IMR-90 (cell line): ENCODE measurements around the gene CLASRP. TPM values are rescaled to one million over a fixed set of nuclear protein-coding genes. Genes with fewer than 3 reads are reported as not detected.

Experiments
- ATAC-seq: fragments of 200-7000 bp; cut with Tn5 transposase; 2 replicates; pipeline ENCODE4 v1.9.1; 2020; ENCODE audit warnings: low read depth, mild to moderate bottlenecking, moderate library complexity
- BruUV-seq: library from RNA; stranded (reverse); fragments of 400-500 nt; replicated peaks from 2 replicates; lab custom pipeline; 2021; lab: Mats Ljungman, UMichigan
- CTCF ChIA-PET: fragments of 300-600 bp; formaldehyde crosslinking; extraction: SDS; loops from one replicate; lab custom pipeline; 2021; ENCODE audit warnings: antibody characterized with exemption; lab: Yijun Ruan, JAX
- POLR2A ChIA-PET: fragments of 300-600 bp; sonication (Branson Sonifier 250); formaldehyde crosslinking; loops from one replicate; lab custom pipeline; 2022; ENCODE audit warnings: antibody characterized with exemption; ENCODE audit not compliant: unreplicated experiment; lab: Charles Lee
- DNase-seq: peaks from one replicate; pipeline ENCODE4 v3.0.0; 2013
- H2AFZ ChIP-seq: replicated peaks from 2 replicates; pipeline ENCODE3; 2013; ENCODE audit warnings: low read length, mild to moderate bottlenecking; ENCODE audit not compliant: poor library complexity
- H2AK5ac ChIP-seq: 2 replicates; pipeline ENCODE4 v1.6.1; 2013; ENCODE audit warnings: low read depth, low read length, inconsistent platforms
- H2AK9ac ChIP-seq: replicated peaks from 2 replicates; pipeline ENCODE3; 2013; ENCODE audit warnings: mild to moderate bottlenecking, low read depth, low read length, moderate library complexity; ENCODE audit not compliant: poor library complexity
- H2BK120ac ChIP-seq: 2 replicates; pipeline ENCODE4 v1.6.1; 2013; ENCODE audit warnings: low read depth, low read length, inconsistent platforms
- H2BK15ac ChIP-seq: 3 replicates; pipeline ENCODE4 v1.6.1; 2013; ENCODE audit warnings: low read depth, low read length, inconsistent platforms
- H2BK20ac ChIP-seq: 2 replicates; pipeline ENCODE4 v1.6.1; 2013; ENCODE audit warnings: low read depth, mild to moderate bottlenecking, inconsistent platforms, low read length, moderate library complexity
- H2BK5ac ChIP-seq: 2 replicates; pipeline ENCODE4 v1.6.1; 2013; ENCODE audit warnings: mild to moderate bottlenecking, low read depth, low read length, inconsistent platforms; ENCODE audit not compliant: poor library complexity, severe bottlenecking
- H3K14ac ChIP-seq: replicated peaks from 2 replicates; pipeline ENCODE4 v1.6.1; 2013; ENCODE audit warnings: low read depth, low read length, inconsistent platforms
- H3K18ac ChIP-seq: 2 replicates; pipeline ENCODE4 v1.6.1; 2013; ENCODE audit warnings: low read depth, low read length, control low read depth
- H3K23ac ChIP-seq: 2 replicates; pipeline ENCODE4 v1.6.1; 2013; ENCODE audit warnings: low read depth, low read length, inconsistent platforms
- H3K27ac ChIP-seq: 2 replicates; pipeline ENCODE4 v1.5.1; 2013; ENCODE audit warnings: mild to moderate bottlenecking, control low read depth, low read length; ENCODE audit not compliant: insufficient read depth
- H3K27me3 ChIP-seq: 2 replicates; pipeline ENCODE4 v1.6.1; 2013; ENCODE audit warnings: low read length; ENCODE audit not compliant: control insufficient read depth, insufficient read depth
- H3K36me3 ChIP-seq: 2 replicates; pipeline ENCODE4 v1.6.1; 2013; ENCODE audit warnings: low read length, mixed read lengths; ENCODE audit not compliant: control insufficient read depth, insufficient read depth
- H3K4ac ChIP-seq: 2 replicates; pipeline ENCODE4 v1.6.1; 2013; ENCODE audit warnings: low read depth, low read length, inconsistent platforms
- H3K4me1 ChIP-seq: 2 replicates; pipeline ENCODE4 v1.6.1; 2013; ENCODE audit warnings: low read length, mixed read lengths; ENCODE audit not compliant: control insufficient read depth, insufficient read depth
- H3K4me2 ChIP-seq: 2 replicates; pipeline ENCODE4 v1.6.1; 2013; ENCODE audit warnings: low read depth, mild to moderate bottlenecking, control low read depth, low read length, moderate library complexity
- H3K4me3 ChIP-seq: 2 replicates; pipeline ENCODE4 v1.5.1; 2013; ENCODE audit warnings: low read depth, mild to moderate bottlenecking, control low read depth, low read length, moderate library complexity; ENCODE audit not compliant: insufficient read depth
- H3K56ac ChIP-seq: 2 replicates; pipeline ENCODE4 v1.6.1; 2013; ENCODE audit warnings: low read length, inconsistent platforms; ENCODE audit not compliant: insufficient read depth; ENCODE audit errors: extremely low read depth
- H3K79me1 ChIP-seq, 2 experiments: 2 replicates each; pipeline ENCODE4 v1.6.1; 2013; ENCODE audit warnings: low read length in 2 of 2, inconsistent platforms in 1 of 2, low read depth in 1 of 2
- H3K9ac ChIP-seq: 2 replicates; pipeline ENCODE4 v1.6.1; 2013; ENCODE audit warnings: low read depth, low read length, control low read depth
- H3K9me1 ChIP-seq: 2 replicates; pipeline ENCODE4 v1.6.1; 2013; ENCODE audit warnings: low read length, inconsistent platforms; ENCODE audit not compliant: insufficient read depth
- H3K9me3 ChIP-seq: 2 replicates; pipeline ENCODE4 v1.6.1; 2013; ENCODE audit warnings: low read length; ENCODE audit not compliant: control insufficient read depth, insufficient read depth
- H4K20me1 ChIP-seq: 2 replicates; pipeline ENCODE4 v1.6.1; 2013; ENCODE audit warnings: low read length, inconsistent platforms; ENCODE audit not compliant: insufficient read depth
- H4K5ac ChIP-seq: 2 replicates; pipeline ENCODE4 v1.6.1; 2013; ENCODE audit warnings: mild to moderate bottlenecking, low read depth, low read length, control low read depth
- H4K8ac ChIP-seq, 2 experiments: 2 replicates each; pipeline ENCODE4 v1.6.1; 2013; ENCODE audit warnings: low read depth in 2 of 2, low read length in 2 of 2, control low read depth in 1 of 2, inconsistent platforms in 1 of 2
- H4K91ac ChIP-seq: 2 replicates; pipeline ENCODE4 v1.6.1; 2013; ENCODE audit warnings: low read depth, low read length, inconsistent platforms; ENCODE audit not compliant: insufficient read depth
- BHLHE40 ChIP-seq: fragments of 150-350 bp; IDR thresholded peaks from 2 replicates; pipeline ENCODE4 v1.6.1; 2016; ENCODE audit warnings: mild to moderate bottlenecking, low read depth, low read length
- CEBPB ChIP-seq: IDR thresholded peaks from 2 replicates; pipeline ENCODE4 v1.6.1; 2012; ENCODE audit warnings: low read depth, low read length, improper control_type of control experiment
- CHD1 ChIP-seq: IDR thresholded peaks from 2 replicates; pipeline ENCODE4 v1.6.1; 2012; ENCODE audit warnings: low read depth, low read length, improper control_type of control experiment
- ELK1 ChIP-seq: fragments of 150-350 bp; IDR thresholded peaks from 2 replicates; pipeline ENCODE4 v1.6.1; 2016; ENCODE audit warnings: low read depth, mild to moderate bottlenecking, low read length, moderate library complexity, borderline replicate concordance
- FOS ChIP-seq: fragments of 150-350 bp; IDR thresholded peaks from 2 replicates; pipeline ENCODE4 v1.6.1; 2016; ENCODE audit warnings: low read depth, low read length
- MAFK ChIP-seq: IDR thresholded peaks from 2 replicates; pipeline ENCODE4 v1.6.1; 2012; ENCODE audit warnings: low read depth, low read length, improper control_type of control experiment
- MAZ ChIP-seq: IDR thresholded peaks from 2 replicates; pipeline ENCODE4 v1.6.1; 2012; ENCODE audit warnings: low read depth, mild to moderate bottlenecking, low read length, improper control_type of control experiment, moderate library complexity, borderline replicate concordance
- MXI1 ChIP-seq: IDR thresholded peaks from 2 replicates; pipeline ENCODE4 v1.6.1; 2012; ENCODE audit warnings: low read depth, mild to moderate bottlenecking, low read length, moderate library complexity, borderline replicate concordance
- NFE2L2 ChIP-seq: fragments of 150-350 bp; IDR thresholded peaks from 2 replicates; pipeline ENCODE4 v1.6.1; 2016; ENCODE audit warnings: low read depth, mild to moderate bottlenecking, low read length
- POLR2A ChIP-seq: IDR thresholded peaks from 2 replicates; pipeline ENCODE4 v1.6.1; 2012; ENCODE audit warnings: mild to moderate bottlenecking, low read depth, low read length
- RAD21 ChIP-seq: IDR thresholded peaks from 2 replicates; pipeline ENCODE4 v1.6.1; 2012; ENCODE audit warnings: low read length, improper control_type of control experiment
- RCOR1 ChIP-seq: IDR thresholded peaks from 2 replicates; pipeline ENCODE4 v1.6.1; 2012; ENCODE audit warnings: mild to moderate bottlenecking, low read length, improper control_type of control experiment; ENCODE audit not compliant: insufficient replicate concordance
- SMC3 ChIP-seq: fragments of 150-350 bp; IDR thresholded peaks from 2 replicates; pipeline ENCODE4 v1.6.1; 2016; ENCODE audit warnings: low read depth, mild to moderate bottlenecking, antibody characterized with exemption, low read length, moderate library complexity
- USF2 ChIP-seq: fragments of 150-350 bp; IDR thresholded peaks from 2 replicates; pipeline ENCODE4 v1.6.1; 2017; ENCODE audit warnings: mild to moderate bottlenecking, antibody characterized with exemption, low read length, low read depth
- WGBS, 2 experiments: methylation state at CpG; one replicate each; pipeline versions ENCODE4 v1.1.5 to v1.1.7; 2013; ENCODE audit warnings: missing lambda C conversion rate in 2 of 2; ENCODE audit not compliant: insufficient read length in 1 of 2; ENCODE audit errors: extremely low coverage in 2 of 2; 5-methylcytosine and 5-hydroxymethylcytosine counted together
- dilution Hi-C: fragments of 300-500 bp; cut with HindIII; formaldehyde crosslinking; loops from one replicate; pipeline ENCODE4 v1.14.3; 2018; ENCODE audit warnings: low sequenced_read_pairs; ENCODE audit not compliant: unreplicated experiment
- in situ Hi-C: fragments of 300-500 bp; cut with MboI; formaldehyde crosslinking; loops from 3 replicates; pipeline ENCODE4 v1.14.3; 2019; ENCODE audit warnings: low sequenced_read_pairs, inconsistent platforms, mixed read lengths
- intact Hi-C: fragments of 100-400 bp; cut with micrococcal nuclease; formaldehyde crosslinking; loops from 2 replicates; pipeline ENCODE4 v1.10.0; 2022
- polyA plus RNA-seq, 3 experiments: library from polyadenylated mRNA; depleted of rRNA; stranded (reverse); fragments of >200 nt; gene quantifications; 2 replicates each; pipeline ENCODE4 v1.2.3, GENCODE V29; 2012; ENCODE audit warnings: low replicate concordance in 1 of 3
- total RNA-seq: library from RNA; depleted of rRNA; stranded (reverse); fragments of >200 nt; gene quantifications from 2 replicates; pipeline ENCODE4 v1.2.3, GENCODE V29; 2012

The CLASRP gene
- total and polyA plus RNA-seq, 2 of the 4 experiments (the other 2 are of a cell fraction), result 19.9 to 31.7 TPM

- H4K91ac ChIP-seq, result no peak overlapping the region
- H4K20me1 ChIP-seq, result no peaks in the 10 kb centered on the region
- no peak overlapping the region for H3K4me3 ChIP-seq
- no peak overlapping the region for H2BK5ac ChIP-seq
- no peak overlapping the region for H2AK5ac ChIP-seq
- no peak overlapping the region for H3K27ac ChIP-seq
- H2BK20ac ChIP-seq, result no peak overlapping the region
- no peak for DNase-seq
- no peak overlapping the region for H3K23ac ChIP-seq
- ChIA-PET POLR2A (no interaction called here), CTCF (no interaction called here)
- no peak overlapping the region for H4K5ac ChIP-seq
- H3K18ac ChIP-seq, result no peak overlapping the region
- no peak for TF ChIP-seq MAFK
- no peak for TF ChIP-seq POLR2A
- TF ChIP-seq CHD1, result no peak
- TF ChIP-seq BHLHE40, result no peak
- no peak for TF ChIP-seq RAD21
- TF ChIP-seq NFE2L2, result no peak
- TF ChIP-seq RCOR1, result no peak
- TF ChIP-seq MXI1, result no peak
- no peak for TF ChIP-seq USF2
- no peak for TF ChIP-seq MAZ
- TF ChIP-seq SMC3, result no peak
- TF ChIP-seq ELK1, result no peak
- no peak for TF ChIP-seq FOS
- TF ChIP-seq CEBPB, result no peak
- 100% methylated on average over 1 of the region's 2 CpGs; no CpG with 5 or more reads in 1 of the 2 experiments for WGBS, 2 experiments
- no peaks in the 10 kb centered on the region for H3K9me1 ChIP-seq
- no peak overlapping the region for H3K4ac ChIP-seq
- no peak for ATAC-seq
- 0 out of 4 replicates have a peak, but pooled peaks cover 0 to 3% of the 10 kb centered on the region in 2 experiments for H3K79me1 ChIP-seq
- no TSS peak for BruUV-seq
- H4K8ac ChIP-seq, result no peak overlapping the region
- in situ Hi-C loops (no loop called here), dilution Hi-C loops (no loop called here), intact Hi-C loops (no loop called here)
- no peak overlapping the region for H2BK15ac ChIP-seq
- no peak overlapping the region for H2BK120ac ChIP-seq
- no peaks in the 10 kb centered on the region for H3K27me3 ChIP-seq
- H3K14ac ChIP-seq, result no peak overlapping the region
- no peak overlapping the region for H3K9ac ChIP-seq
- no peak overlapping the region for H2AK9ac ChIP-seq
- H3K36me3 ChIP-seq, result peaks cover 13% of the 10 kb centered on the region
- no peak overlapping the region for H2AFZ ChIP-seq
- no peaks in the 10 kb centered on the region for H3K9me3 ChIP-seq
- H3K4me1 ChIP-seq, result no peaks in the 10 kb centered on the region
- no peak overlapping the region for H3K4me2 ChIP-seq
- no peak overlapping the region for H3K56ac ChIP-seq
Measured at GRCh38 chr19:45019187-45019586, 19.7 kb upstream of the CLASRP start.
